ENCODE measurements around the gene SLC5A10.

- TF ChIP-seq CTCF (IDR thresholded peaks at IDR 0.05) (no peak), POLR2A (IDR thresholded peaks at IDR 0.05) (no peak)
These were observed 4.1 kb upstream of the SLC5A10 start for GRCh38 chr17:18947866-18948265.
